Tibial nerve (tissue), 4 donors: ENCODE data around the gene DCBLD2.

Experiments used
- CTCF ChIP-seq, 5 experiments: fragments of 200-600 bp in 3 of 5; fragments of 450-650 bp in 2 of 5; sonication (generic) in 3 of 5; IDR thresholded peaks; one replicate each; pipeline ENCODE4 v1.5.1; 2016 to 2019; ENCODE audit warnings: antibody characterized with exemption in 5 of 5, mild to moderate bottlenecking in 3 of 5, moderate library complexity in 2 of 5
- EP300 ChIP-seq, 2 donors: sonication (generic); formaldehyde crosslinking; IDR thresholded peaks; one replicate each; pipeline ENCODE4 v1.6.1; 2017; ENCODE audit warnings: antibody characterized with exemption in 2 of 2, mild to moderate bottlenecking in 1 of 2
- POLR2A ChIP-seq, 2 donors: fragments of 450-650 bp; IDR thresholded peaks; one replicate each; pipeline ENCODE4 v1.6.1; 2017; ENCODE audit warnings: antibody characterized with exemption in 2 of 2, mild to moderate bottlenecking in 2 of 2, moderate library complexity in 2 of 2

GRCh38 chr3:98945666-98946065 is 44.2 kb upstream of the DCBLD2 start:
- no peak for TF ChIP-seq CTCF (IDR thresholded peaks at IDR 0.05)
- TF ChIP-seq EP300 (IDR thresholded peaks at IDR 0.05) = no peak
- TF ChIP-seq POLR2A (IDR thresholded peaks at IDR 0.05) = no peak
